GM12865 (cell line): Measurements from ENCODE around the gene ARHGAP22.

Source experiments
- DNase-seq: peaks from one replicate; pipeline ENCODE4 v3.0.0; 2010; ENCODE audit warnings: low read depth
- H3K4me3 ChIP-seq: 2 replicates; pipeline ENCODE4 v1.5.1; 2011; ENCODE audit warnings: mild to moderate bottlenecking, low read depth, low read length, control low read depth
- CTCF ChIP-seq: IDR thresholded peaks from 2 replicates; pipeline ENCODE4 v1.5.1; 2011; ENCODE audit warnings: low read length, control low read depth, low read depth, inconsistent platforms; ENCODE audit not compliant: insufficient read depth; ENCODE audit errors: missing control alignments

Gene ARHGAP22

GRCh38 chr10:48481385-48481784 is 123.5 kb downstream of the ARHGAP22 start:
- no peak for TF ChIP-seq CTCF
- no peak for DNase-seq
- H3K4me3 ChIP-seq, result no peak overlapping the region

- TF ChIP-seq CTCF, result no peak
- no peak for DNase-seq
- no peak overlapping the region for H3K4me3 ChIP-seq
Measured at GRCh38 chr10:48480397-48481374, 124.2 kb downstream of the ARHGAP22 start.

GRCh38 chr10:48478980-48479811 is 125.7 kb downstream of the ARHGAP22 start:
- no peak for TF ChIP-seq CTCF
- no peak for DNase-seq
- no peak overlapping the region for H3K4me3 ChIP-seq

GRCh38 chr10:48478469-48478868 is 126.4 kb downstream of the ARHGAP22 start:
- no peak for TF ChIP-seq CTCF
- no peak for DNase-seq
- no peak overlapping the region for H3K4me3 ChIP-seq

GRCh38 chr10:48477616-48478015 is 127.3 kb downstream of the ARHGAP22 start:
- TF ChIP-seq CTCF, result no peak
- no peak for DNase-seq
- H3K4me3 ChIP-seq, result no peak overlapping the region

GRCh38 chr10:48477141-48477540 is 127.7 kb downstream of the ARHGAP22 start:
- no peak overlapping the region for H3K4me3 ChIP-seq
- no peak for TF ChIP-seq CTCF
- DNase-seq, result no peak
